H1 (cell line): ENCODE results near the gene HCAR2. TPM values are rescaled to one million over a fixed set of nuclear protein-coding genes. Genes with fewer than 3 reads are reported as not detected.

Experiments
- CTBP2 ChIP-seq: IDR thresholded peaks from 2 replicates; pipeline ENCODE4 v1.7.0; 2011; ENCODE audit warnings: borderline replicate concordance, mild to moderate bottlenecking, moderate library complexity, mixed read lengths, low read length; ENCODE audit not compliant: insufficient read depth, insufficient read length
- GABPA ChIP-seq: IDR thresholded peaks from 2 replicates; pipeline ENCODE4 v1.6.1; 2011; ENCODE audit warnings: mild to moderate bottlenecking, low read length, moderate library complexity, borderline replicate concordance; ENCODE audit not compliant: insufficient read depth
- polyA plus RNA-seq, 7 experiments: library from polyadenylated mRNA; depleted of rRNA in 3 of 7; stranded (reverse) in 5 of 7; unstranded in 2 of 7; fragments of >200 nt in 5 of 7; fragments of 200-250 nt in 2 of 7; gene quantifications; 1 replicate in 5 of 7; 2 replicates in 1 of 7; 4 replicates in 1 of 7; pipeline versions ENCODE4 v1.2.1 to v1.2.3, GENCODE V29; 2011 to 2013; ENCODE audit warnings: missing spikeins in 2 of 7, mixed read lengths in 2 of 7
- total RNA-seq: library from RNA; stranded (reverse); fragmentation: NEBNext Ultra II Directional; extraction: Animal tissue kit (Norgen Biotek cat#: 25700); gene quantifications from 2 replicates; pipeline ENCODE4 v1.2.1, GENCODE V29; 2021
- TF ChIP-seq, protein P1 (sequence below), 3 experiments: IDR thresholded peaks; 1 replicate in 2 of 3; 2 replicates in 1 of 3; pipeline versions ENCODE4 v1.5.1 to v1.6.1; 2011; ENCODE audit warnings: low read length in 3 of 3, mild to moderate bottlenecking in 3 of 3, inconsistent platforms in 2 of 3, low read depth in 1 of 3, moderate library complexity in 1 of 3; ENCODE audit not compliant: insufficient read depth in 1 of 3; ENCODE audit errors: control extremely low read depth in 1 of 3

Gene HCAR2
- total and polyA plus RNA-seq, 2 of the 8 experiments (the other 6 are each of a cell fraction or from before 2014, with no cell fraction given) = not detected

- TF ChIP-seq, protein P1, sequence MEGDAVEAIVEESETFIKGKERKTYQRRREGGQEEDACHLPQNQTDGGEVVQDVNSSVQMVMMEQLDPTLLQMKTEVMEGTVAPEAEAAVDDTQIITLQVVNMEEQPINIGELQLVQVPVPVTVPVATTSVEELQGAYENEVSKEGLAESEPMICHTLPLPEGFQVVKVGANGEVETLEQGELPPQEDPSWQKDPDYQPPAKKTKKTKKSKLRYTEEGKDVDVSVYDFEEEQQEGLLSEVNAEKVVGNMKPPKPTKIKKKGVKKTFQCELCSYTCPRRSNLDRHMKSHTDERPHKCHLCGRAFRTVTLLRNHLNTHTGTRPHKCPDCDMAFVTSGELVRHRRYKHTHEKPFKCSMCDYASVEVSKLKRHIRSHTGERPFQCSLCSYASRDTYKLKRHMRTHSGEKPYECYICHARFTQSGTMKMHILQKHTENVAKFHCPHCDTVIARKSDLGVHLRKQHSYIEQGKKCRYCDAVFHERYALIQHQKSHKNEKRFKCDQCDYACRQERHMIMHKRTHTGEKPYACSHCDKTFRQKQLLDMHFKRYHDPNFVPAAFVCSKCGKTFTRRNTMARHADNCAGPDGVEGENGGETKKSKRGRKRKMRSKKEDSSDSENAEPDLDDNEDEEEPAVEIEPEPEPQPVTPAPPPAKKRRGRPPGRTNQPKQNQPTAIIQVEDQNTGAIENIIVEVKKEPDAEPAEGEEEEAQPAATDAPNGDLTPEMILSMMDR (IDR thresholded peaks at IDR 0.05; ENCODE audit: control extremely low read depth in 1 of 3, insufficient read depth in 1 of 3, low read depth in 1 of 3, low read length in 3 of 3) = no peak
- TF ChIP-seq CTBP2 (no peak), GABPA (no peak)
These were observed 19.2 kb upstream of the HCAR2 start (continued) for GRCh38 chr12:122722387-122722786.
